PC-9 (cell line): ENCODE data around the gene CHRNA3. TPM values are rescaled to one million over a fixed set of nuclear protein-coding genes. Genes with fewer than 3 reads are reported as not detected.

ENCODE experiments used
- BruUV-seq: library from RNA; stranded (reverse); fragments of 400-500 nt; replicated peaks from 2 replicates; lab custom pipeline; 2021; lab: Mats Ljungman, UMichigan
- CTCF ChIA-PET: fragments of 300-600 bp; sonication (Branson Sonifier 250); formaldehyde crosslinking; loops from one replicate; lab custom pipeline; 2022; ENCODE audit warnings: antibody characterized with exemption; lab: Charles Lee
- POLR2A ChIA-PET: fragments of 300-600 bp; sonication (Branson Sonifier 250); formaldehyde crosslinking; loops from one replicate; lab custom pipeline; 2022; ENCODE audit warnings: antibody characterized with exemption; ENCODE audit not compliant: unreplicated experiment; lab: Charles Lee
- DNase-seq, 2 experiments: peaks; one replicate each; pipeline versions ENCODE4 v3.0.0 to v3.0.0-alpha.2; 2015 to 2022; ENCODE audit warnings: mixed read lengths in 1 of 2
- H2AFZ ChIP-seq: fragments of 200-600 bp; sonication (generic); 2 replicates; pipeline ENCODE4 v1.8.1; 2017; ENCODE audit warnings: antibody characterized with exemption
- H3F3A ChIP-seq: fragments of 200-600 bp; sonication (generic); 2 replicates; pipeline ENCODE4 v1.8.1; 2017; ENCODE audit warnings: antibody characterized with exemption, mild to moderate bottlenecking, low read depth; ENCODE audit not compliant: insufficient read depth
- H3K27ac ChIP-seq: fragments of 200-600 bp; sonication (generic); 2 replicates; pipeline ENCODE4 v1.6.1; 2016; ENCODE audit warnings: mixed run types
- H3K27me3 ChIP-seq: fragments of 200-600 bp; sonication (generic); 2 replicates; pipeline ENCODE4 v1.6.1; 2016; ENCODE audit warnings: low read depth, mixed run types; ENCODE audit not compliant: insufficient read depth
- H3K36me3 ChIP-seq: fragments of 200-600 bp; sonication (generic); 2 replicates; pipeline ENCODE4 v1.6.1; 2016; ENCODE audit warnings: low read depth, mixed run types
- H3K4me1 ChIP-seq: fragments of 200-600 bp; sonication (generic); replicated peaks from 2 replicates; pipeline ENCODE4 v1.6.1; 2016; ENCODE audit warnings: mixed run types; ENCODE audit not compliant: insufficient read depth
- H3K4me2 ChIP-seq: fragments of 200-600 bp; sonication (generic); 2 replicates; pipeline ENCODE4 v1.6.1; 2017; ENCODE audit warnings: mixed run types
- H3K4me3 ChIP-seq: fragments of 200-600 bp; sonication (generic); 2 replicates; pipeline ENCODE4 v1.6.1; 2016; ENCODE audit warnings: mixed run types
- H3K79me2 ChIP-seq: fragments of 200-600 bp; sonication (generic); 2 replicates; pipeline ENCODE4 v1.6.1; 2017; ENCODE audit warnings: low read depth, mixed run types
- H3K9me2 ChIP-seq: fragments of 200-600 bp; sonication (generic); 2 replicates; pipeline ENCODE4 v1.8.1; 2017; ENCODE audit warnings: mild to moderate bottlenecking; ENCODE audit not compliant: insufficient read depth
- H3K9me3 ChIP-seq: fragments of 200-600 bp; sonication (generic); 2 replicates; pipeline ENCODE4 v1.8.1; 2016; ENCODE audit warnings: low read depth; ENCODE audit not compliant: insufficient read depth
- H4K20me1 ChIP-seq: fragments of 200-600 bp; sonication (generic); 2 replicates; pipeline ENCODE4 v1.8.1; 2017; ENCODE audit not compliant: insufficient read depth
- CTCF ChIP-seq: fragments of 200-600 bp; sonication (generic); conservative IDR thresholded peaks from 2 replicates; pipeline ENCODE4 v1.6.1; 2017; ENCODE audit warnings: mixed run types, antibody characterized with exemption, mild to moderate bottlenecking, moderate library complexity
- EZH2 ChIP-seq: fragments of 200-600 bp; sonication (generic); IDR thresholded peaks from 2 replicates; pipeline ENCODE4 v1.8.0; 2017; ENCODE audit warnings: antibody characterized with exemption, low read depth
- intact Hi-C: fragments of 100-400 bp; cut with micrococcal nuclease; formaldehyde crosslinking; loops from one replicate; pipeline ENCODE4 v1.10.0; 2022; ENCODE audit not compliant: unreplicated experiment
- total RNA-seq: library from RNA; stranded (reverse); gene quantifications from 2 replicates; pipeline ENCODE4 v1.2.3, GENCODE V29; 2021

The CHRNA3 gene
- total RNA-seq, 1 experiment from 2014 or later = not detected

GRCh38 chr15:78550815-78551214, 70.0 kb downstream of the CHRNA3 start:
- no peaks in the 10 kb centered on the region for H3K9me2 ChIP-seq
- H3K36me3 ChIP-seq = peaks cover 26% of the 10 kb centered on the region
- no peaks in the 10 kb centered on the region for H3K79me2 ChIP-seq
- no TSS peak for BruUV-seq
- no peak for TF ChIP-seq CTCF
- TF ChIP-seq EZH2 = no peak
- no peak for DNase-seq
- H3K27ac ChIP-seq = no peak overlapping the region
- H3K4me1 ChIP-seq = no peaks in the 10 kb centered on the region
- ChIA-PET CTCF (no interaction called here), POLR2A (no interaction called here)
- peaks cover 25% of the 10 kb centered on the region; the same call in 1 of the 2 replicates for H3F3A ChIP-seq
- no peak overlapping the region for H2AFZ ChIP-seq
- H3K27me3 ChIP-seq = no peaks in the 10 kb centered on the region
- H3K4me2 ChIP-seq = no peak overlapping the region
- intact Hi-C loops = no loop called here
- no peaks in the 10 kb centered on the region for H3K9me3 ChIP-seq
- H4K20me1 ChIP-seq = no peaks in the 10 kb centered on the region; the same call in 1 of the 2 replicates
- no peak overlapping the region for H3K4me3 ChIP-seq

- BruUV-seq = no TSS peak
- TF ChIP-seq CTCF (no peak), EZH2 (no peak)
- ChIA-PET POLR2A (interaction anchor here (0.6 kb wide), 1 partner anchor 16 kb away, joined by 4 read pairs; no protein-coding TSS in a partner anchor), CTCF (no interaction called here)
- Histone ChIP-seq H3K4me3 (no peak overlapping the region), H3K4me1 (no peaks in the 10 kb centered on the region), H3K79me2 (no peaks in the 10 kb centered on the region), H3K27ac (no peak overlapping the region), H4K20me1 (no peaks in the 10 kb centered on the region; the same call in 1 of the 2 replicates), H3K4me2 (no peak overlapping the region), H3K36me3 (peaks cover 30% of the 10 kb centered on the region), H2AFZ (no peak overlapping the region), H3K9me3 (no peaks in the 10 kb centered on the region), H3K27me3 (no peaks in the 10 kb centered on the region), H3F3A (peaks cover 25% of the 10 kb centered on the region; the same call in 1 of the 2 replicates), H3K9me2 (no peaks in the 10 kb centered on the region)
- DNase-seq = no peak
- intact Hi-C loops = no loop called here
Observed at GRCh38 chr15:78550194-78550593, 70.6 kb downstream of the CHRNA3 start.

Other genes with a start within 250 kb of the CHRNA3 start
- 48.8 and 49.0 TPM in 2 replicates for gene IREB2, start 182.8 kb downstream of the CHRNA3 start, total RNA-seq
- 5.6 and 6.9 TPM in 2 replicates for gene HYKK, start 113.4 kb downstream of the CHRNA3 start, total RNA-seq
- gene PSMA4, start 80.6 kb downstream of the CHRNA3 start, total RNA-seq = 142 and 230 TPM in 2 replicates
- gene CHRNA5, start 55.5 kb downstream of the CHRNA3 start, total RNA-seq = 9.5 and 10.7 TPM in 2 replicates
- gene CHRNB4, start 20.2 kb upstream of the CHRNA3 start, total RNA-seq = 0.13 TPM in 1 of 2 replicates, not detected in the other
- 1.3 and 1.9 TPM in 2 replicates for gene ADAMTS7, start 190.5 kb upstream of the CHRNA3 start, total RNA-seq